Measurements from ENCODE around the gene STK24.

STK24 gene

DNA sequence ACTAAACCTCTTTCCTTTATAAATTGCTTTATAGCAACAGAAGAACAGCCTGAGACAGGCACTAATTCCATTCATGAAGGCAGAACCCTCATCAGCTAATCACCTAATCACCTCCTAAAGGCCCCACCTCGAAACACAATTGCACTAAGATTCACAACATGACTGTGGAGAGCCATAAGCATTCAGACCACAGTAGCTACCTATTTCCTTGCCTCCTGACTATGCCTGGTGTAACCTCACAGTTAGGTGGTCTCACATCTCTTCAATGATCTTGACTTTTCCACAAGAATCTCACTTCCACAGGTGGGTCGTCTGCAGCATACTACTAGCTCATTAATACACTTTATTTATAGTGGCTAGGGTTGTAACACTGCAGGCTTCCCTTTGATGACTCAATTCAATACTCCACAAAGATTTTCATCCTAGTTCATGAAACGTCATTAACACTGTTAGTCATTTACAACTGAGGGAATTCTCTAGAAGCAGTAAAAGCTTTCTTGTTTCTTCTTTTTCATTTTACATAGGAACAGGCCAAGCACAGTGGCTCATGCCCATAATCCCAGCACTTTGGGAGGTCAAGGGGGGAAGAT is 27.1 kb downstream of the STK24 start:
- DNase-seq = no peak

DNA sequence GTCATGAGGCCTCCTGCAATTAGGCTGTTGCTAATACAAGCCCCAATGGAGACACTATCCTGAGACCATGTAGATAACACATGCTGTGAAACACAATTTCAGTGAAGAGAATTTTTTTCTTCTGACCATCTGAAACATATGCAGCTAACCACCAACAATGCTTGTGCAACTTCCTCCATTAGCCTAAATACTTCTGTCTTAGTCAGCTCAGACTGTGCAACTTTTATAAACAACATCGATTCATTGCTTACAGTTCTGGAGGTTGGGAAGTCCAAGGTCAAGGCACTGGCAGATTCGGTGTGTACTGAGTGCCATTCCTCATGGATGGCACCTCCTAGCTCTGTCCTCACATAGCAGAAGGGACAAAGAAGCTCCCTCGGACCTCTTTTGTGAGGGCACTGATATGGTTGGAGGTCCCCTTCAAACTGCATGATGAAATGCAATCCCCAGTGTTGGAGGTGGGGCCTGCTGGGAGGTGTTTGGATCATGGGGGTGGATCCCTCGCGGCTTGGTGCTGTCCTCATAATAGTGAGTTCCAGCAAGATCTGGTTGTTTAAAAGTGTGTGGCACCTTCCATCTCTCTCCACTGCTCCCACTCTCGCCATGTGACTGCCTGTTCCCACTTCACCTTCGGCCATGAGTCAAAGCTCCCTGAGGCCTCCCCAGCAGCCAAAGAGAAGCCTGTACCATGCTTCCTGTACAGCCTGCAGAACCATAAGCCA is 27.7 kb downstream of the STK24 start:
- no peak for DNase-seq

DNA sequence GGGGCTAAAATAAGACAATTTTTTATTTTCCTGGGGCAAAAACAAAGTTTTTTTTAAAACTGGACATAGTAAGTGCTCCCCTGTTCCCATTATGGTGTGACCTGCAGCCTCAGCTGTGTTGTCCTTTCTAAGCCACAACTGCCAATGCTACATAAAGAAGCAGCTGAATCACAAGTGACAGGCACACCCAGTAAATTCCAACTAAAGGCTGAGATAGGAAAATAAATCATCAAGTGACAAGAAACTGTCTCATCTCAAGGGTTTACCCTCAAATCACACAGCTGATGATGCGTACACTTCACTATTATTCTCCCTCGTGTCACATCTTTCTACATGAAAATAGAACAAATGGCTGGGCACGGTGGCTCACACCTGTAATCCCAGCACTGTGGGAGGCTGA is 28.7 kb downstream of the STK24 start:
- no peak for DNase-seq

DNA sequence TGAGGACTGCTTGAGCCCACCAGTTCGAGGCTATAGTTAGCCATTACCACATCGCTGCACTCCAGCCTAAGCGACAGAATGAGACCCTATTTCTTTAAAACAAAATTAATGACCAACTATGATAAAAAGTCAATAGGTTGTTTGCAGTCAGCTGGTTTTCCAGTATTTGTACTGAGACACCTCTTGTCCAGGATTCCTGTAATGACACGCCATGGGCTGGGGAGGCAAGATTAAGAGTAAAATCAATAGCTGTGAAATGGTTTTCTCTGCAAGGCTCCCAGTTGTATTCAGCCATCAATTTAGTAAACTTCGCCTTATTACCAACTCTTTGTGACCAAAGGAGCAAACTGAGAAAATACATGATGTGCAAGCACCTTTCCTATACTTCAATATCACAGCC is 29.5 kb downstream of the STK24 start:
- no peak for DNase-seq

DNA sequence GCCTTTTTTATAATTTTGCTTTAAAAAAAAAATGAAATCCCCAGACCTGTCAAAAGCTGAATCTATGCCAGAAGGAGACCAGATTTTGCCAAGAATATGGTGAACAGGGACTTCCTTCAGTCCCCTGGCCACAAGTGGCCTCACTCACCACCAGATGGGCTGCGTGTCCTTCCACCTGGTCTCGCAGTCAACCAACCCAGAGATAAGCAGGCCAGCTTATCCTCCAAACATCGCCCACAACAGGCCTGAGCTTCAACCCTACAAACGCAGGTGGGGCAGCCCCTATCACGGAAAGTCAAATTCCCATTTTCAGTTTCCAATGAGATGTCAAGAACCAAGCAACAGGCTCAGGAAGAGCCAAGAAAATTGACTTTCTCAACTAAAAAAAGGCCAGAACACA is 30.5 kb downstream of the STK24 start:
- no peak for DNase-seq

DNA sequence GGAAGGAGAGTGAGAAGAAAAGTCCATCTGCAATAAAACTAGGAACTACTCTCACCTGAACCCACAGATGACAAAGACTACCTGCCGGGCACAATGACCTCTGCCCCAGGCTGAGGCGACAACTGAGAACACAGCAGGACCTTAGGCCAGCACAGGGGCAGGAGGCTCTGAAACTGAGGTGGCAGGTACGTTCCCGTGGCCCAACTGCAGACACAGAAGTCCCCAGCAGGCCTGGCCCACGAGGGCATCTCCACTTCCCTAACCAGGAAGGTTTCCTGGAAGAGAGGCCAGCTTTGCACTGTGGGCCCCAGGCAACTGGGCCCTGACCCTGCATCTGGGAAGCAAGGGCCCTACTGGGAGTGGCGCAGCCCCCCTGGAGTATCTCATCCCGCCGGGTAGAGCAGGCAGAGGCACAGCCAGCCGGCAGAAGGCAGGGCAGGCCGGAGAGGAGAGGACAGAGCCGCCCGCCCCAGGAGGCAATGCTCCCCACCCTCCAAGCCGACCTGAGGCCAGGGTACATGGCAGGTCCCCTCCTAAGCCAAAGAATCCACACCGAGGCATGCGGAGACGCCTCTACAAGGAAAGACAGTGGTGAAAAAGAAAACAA is 32.7 kb downstream of the STK24 start:
- DNase-seq = no peak

DNA sequence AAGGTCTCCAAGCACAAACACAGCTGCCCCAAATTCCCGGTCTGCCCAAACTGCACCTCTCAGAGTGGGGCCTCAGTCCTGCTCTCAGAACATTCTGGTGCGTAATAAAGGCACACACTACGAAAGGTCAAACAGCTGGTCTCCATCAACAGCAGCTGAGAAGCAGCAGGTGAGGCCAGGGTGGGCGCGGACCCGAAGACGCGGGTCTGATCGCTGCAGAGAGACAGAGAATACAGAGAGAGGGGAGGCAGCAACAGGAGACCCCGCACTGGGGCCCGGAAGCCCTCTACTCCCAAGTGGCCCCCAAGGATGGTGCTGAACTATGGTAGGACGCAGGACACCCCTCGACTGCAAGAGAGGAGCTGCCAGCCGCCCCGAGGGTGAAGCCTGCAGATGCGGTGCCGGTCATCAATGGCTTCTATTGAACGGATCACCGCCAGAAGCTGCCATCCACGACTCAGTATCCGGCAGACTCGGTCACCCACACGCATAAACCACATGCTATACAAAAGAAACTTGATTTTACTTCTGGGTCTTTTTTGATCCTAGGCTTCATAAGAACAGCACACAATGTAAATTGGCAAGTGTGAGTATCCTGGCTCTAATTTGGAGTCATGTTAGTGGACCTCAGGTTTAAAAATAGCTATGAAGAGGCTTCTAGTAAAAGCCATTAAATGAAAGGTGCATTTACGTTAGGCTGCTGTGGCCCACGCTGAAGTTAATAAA is 33.4 kb downstream of the STK24 start:
- no peak for DNase-seq

DNA sequence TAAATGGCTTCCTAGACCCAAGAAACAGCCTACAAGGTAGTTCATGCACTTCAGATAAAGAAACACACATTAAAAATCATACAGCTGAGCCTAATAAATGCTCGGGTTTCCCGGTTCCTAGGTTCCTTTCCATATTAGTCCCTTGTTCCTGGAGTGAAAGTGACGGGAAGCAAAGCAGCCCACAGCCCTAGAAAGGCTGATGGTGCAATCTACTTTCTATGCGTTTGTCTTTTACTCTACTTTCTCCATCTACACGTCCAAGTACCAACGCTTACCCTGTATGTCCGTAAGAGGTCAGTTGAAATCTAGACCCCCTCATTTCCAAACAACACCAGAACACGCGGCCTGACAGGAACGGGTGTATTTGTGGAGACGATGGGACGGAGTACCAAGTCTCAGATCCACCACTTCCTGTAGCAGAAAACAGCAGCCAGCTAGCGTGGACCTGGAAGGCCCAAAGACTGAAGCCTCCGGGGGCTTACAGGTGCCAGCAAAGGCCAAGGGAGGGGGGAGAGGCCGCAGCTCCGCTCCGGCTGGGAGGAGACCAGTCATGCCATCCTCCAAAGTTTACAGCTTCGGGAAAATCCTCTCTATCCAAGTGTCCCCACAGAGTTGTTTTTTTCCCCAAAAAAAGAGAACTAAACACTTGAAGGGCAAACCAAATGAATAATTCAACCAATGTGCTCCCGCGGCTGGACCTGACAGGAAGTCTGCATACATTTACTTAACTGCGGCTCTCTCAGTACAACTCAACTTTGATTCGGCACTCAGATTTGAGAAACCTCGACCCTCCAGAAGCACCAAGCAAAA is 34.1 kb downstream of the STK24 start:
- DNase-seq = no peak

DNA sequence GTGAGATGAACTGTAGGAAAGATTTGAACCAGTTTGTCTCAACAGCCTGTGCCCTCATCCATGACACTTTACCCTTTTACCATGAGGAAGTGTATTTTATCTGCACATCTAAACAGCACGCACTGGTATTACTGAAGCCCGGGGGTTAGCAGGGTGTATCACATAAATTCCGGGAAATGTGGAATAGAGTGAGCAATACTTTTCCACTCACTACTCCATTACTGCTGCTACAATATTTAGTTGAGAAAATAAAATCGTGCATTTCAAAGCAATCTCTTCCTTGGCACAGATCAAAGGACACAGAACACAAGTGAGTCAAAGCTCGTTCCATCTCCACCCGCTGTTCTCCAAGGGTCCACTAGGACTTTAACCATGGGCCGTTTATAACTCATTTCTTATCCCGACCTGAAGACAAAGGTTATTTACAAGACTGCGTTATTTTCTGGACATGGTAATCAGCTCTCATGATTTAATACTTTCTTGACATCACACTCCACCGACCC is 35.2 kb downstream of the STK24 start:
- no peak for DNase-seq

DNA sequence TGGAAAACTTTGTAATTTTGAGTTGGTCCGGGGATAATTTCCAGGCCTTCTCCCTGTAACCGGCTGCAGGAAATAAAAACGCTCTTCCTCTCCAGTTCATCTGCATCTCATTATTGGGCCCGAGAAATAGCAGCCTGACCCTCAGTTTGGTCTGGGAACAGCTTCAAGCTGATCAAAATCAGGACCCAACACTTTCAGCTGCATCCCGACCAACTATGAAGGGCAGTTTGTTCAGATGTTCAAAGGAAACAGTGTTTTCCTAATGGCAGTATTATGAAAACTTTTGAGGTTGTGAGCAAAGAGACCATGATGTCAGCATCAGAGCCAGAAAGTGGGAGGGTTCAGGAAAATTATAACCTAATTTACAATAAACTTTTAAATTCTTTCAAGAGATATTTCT is 35.7 kb downstream of the STK24 start:
- no peak for DNase-seq

DNA sequence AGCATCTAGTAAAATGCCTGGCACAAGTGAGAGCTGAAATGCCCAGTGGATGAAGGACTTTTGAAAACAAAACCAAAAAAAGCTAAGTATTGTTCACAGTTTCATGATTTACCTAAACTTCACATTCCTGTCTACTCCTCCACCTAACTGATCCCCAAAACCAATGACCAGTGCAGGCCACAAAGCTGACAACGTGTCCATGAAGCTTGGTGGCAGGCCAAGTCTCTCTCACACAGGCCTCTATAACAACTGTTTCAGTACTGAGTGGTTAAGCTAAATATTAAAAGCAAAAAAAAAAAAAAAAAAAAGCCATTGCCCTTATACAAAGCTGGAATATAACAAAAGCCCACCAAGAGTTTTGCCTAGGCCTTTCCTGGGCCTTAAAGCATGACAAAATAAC is 36.4 kb downstream of the STK24 start:
- no peak for DNase-seq

DNA sequence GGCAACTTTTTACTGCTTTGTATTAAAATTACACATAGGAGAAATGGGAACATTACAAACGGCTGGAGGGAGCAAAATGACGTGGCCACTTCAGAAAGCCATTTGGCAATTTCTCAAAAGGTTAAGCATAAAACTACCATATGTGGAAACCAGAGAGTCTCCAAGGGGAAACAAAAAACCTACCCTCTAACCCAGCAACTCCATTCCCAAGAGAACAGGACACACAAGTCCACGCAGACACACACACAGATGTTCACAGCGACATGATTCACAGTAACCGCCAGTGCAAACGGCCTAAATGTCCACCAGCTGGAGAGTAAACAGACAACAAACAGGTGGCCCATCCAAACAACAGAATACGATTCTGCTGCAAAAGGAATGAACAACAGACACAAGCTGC is 37.2 kb downstream of the STK24 start:
- no peak for DNase-seq

DNA sequence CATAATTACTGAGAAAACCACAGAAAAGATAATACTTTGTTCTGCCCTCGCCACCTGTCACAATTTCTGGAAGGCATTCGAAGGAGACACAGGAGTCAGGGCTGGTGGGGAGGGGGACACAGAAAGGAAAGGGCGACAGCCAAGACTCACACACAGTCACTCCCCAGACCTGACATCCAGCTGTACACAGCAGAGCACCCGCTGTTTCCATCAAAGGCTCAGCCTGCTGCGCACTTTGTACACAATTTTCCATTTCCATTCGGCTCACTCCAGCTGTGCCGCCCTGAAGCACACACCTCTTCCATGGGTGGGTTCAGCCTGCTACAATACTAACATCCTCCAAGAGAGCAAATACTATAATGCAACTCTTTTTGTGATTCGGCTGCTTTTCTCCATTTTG is 38.0 kb downstream of the STK24 start:
- DNase-seq = no peak

DNA sequence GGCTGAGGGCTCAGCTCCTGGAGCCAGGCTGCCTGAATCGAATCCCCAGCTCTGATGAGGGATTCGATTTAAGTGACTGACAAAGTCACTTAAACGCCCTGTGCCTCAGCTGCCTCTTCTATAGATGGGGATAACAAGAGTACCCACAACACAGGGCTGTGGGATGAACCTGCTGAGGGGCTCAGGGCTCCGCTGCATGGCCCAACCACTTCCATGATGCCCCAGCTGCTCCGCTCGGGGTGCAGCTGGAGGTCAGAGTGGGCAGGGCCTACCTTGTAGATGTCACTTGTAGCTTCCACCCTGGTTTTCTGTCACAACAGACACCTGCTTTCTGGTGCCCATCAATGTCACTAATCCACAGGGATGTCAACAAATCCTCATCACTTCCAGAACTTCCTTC is 39.2 kb downstream of the STK24 start:
- DNase-seq = no peak

DNA sequence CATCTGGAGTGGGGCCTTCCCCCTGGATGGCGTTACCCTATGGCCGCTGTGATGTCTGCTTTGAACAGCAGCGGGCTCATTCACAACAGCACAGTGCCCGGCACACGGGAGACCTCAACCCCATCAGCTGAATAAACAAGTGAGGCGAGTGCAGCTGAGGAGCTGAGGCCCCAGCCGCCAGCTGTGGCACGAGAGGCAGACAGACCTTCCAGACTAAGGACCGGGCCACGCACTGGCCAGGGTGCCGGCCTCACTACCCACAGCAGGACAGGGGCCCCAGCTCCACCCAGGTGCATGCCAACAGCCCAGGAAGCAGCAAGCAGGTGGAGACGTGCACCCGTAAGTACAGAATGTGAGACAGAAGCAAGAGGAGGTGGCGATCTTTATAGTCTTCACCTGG is 39.6 kb downstream of the STK24 start:
- DNase-seq = no peak

DNA sequence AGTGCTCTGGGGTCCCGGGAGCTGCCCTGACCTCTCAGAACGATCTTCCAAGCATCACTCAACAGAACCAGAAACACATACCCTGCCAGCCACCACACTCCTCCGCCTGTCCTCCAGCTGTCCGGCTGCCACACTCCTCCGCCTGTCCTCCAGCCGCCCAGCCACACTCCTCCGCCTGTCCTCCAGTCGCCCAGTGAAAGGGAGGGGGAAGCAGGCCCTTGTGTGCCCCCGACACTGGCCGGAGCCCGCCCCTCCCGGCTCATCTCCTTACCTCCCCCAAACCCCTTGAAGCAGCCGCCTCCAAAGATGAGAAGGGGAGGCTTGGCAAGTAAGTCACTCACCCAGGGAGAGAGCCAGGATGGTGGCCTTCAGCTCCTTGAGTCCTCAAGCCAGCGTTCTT is 40.2 kb downstream of the STK24 start:
- no peak for DNase-seq

DNA sequence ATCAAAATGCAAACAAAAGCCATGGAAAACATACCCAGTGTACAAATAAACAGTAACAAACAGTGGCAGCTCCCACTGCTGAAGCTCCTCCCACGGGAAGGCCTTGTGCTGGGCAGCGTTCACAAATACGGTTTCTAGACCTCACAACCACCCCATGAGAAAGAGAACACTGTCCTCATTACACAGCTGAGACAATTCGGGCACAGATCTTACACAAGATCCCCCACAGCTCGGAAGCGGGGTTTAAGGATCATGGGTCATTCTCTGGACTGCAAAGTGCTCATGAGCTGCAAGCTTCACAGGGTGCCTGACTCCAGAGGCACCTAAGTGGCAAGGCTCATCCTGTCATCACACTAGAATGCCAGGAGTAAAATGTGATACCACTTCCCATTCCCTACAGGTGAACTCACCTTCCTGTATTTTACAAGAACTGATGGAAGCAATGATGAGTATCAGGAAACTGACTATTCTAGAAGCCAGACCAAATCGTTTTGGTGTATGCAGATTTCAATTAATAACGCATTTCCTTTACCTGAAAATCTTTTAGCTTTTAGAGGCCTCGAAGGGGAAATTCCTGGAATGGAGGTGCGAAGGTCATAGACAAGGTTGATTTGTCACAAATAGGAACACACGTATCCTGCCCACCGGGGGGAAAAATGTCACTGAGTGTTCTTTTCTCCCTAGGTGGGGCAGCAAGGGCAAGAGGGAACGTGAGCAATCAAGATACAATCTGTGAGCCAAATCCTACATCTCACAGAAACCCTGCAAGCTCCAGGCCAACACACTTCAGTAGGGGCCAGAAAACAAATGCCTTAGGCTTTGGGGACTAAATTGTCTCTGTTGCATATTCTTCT is 41.2 kb downstream of the STK24 start:
- no peak for DNase-seq

DNA sequence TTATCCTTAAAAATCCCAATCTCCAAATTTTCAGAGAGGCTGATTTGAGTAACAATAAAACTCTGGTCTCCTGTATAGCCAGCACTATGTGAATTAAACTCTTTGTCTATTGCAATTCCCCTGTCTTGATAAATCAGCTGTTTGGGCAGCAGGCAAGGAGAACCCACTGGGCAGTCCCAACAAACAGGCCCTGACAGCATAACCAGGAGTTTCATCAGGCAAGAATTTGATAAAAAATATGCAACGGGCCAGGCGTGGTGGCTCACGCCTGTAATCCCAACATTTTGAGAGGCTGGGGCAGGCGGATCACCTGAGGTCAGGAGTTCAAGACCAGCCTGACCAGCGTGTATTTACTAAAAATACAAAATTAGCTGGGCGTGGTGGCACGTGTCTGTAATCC is 42.1 kb downstream of the STK24 start:
- no peak for DNase-seq

DNA sequence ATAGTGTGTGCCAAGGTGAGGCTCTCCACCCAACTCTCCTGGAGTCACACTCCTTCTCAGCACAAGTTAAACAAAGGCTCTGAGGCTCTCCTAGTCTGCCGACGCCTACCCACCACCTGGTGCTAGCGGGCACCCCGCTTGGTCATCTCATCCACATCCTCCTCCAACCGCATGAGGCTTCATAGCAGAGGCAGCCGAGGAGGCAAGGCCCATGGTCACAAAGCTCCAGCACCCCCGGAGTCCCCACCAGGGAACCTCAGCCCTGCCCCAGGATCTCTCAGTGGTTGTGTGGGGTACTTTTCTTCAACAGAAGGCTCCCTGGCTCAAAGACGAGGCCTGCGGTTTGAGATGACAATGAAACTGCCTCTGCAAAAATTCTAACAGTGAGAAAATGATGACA is 43.0 kb downstream of the STK24 start:
- no peak for DNase-seq

DNA sequence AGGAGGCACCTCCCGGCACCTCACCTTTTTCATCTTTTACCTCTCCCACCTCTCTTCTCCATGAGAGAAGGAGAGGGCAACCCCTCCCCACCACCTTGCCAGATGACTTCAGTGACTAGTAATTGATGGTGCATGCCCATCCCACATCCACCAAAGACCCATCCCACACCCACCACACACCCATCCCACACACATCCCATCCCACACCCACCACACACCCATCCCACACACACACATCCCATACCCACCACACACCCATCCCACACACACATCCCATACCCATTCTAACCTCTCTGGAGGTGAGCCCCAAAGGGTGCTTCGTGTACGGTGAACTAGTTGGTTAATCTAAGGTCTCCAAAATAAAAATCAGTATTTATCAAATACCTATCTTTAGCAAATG is 44.7 kb downstream of the STK24 start:
- DNase-seq = no peak

DNA sequence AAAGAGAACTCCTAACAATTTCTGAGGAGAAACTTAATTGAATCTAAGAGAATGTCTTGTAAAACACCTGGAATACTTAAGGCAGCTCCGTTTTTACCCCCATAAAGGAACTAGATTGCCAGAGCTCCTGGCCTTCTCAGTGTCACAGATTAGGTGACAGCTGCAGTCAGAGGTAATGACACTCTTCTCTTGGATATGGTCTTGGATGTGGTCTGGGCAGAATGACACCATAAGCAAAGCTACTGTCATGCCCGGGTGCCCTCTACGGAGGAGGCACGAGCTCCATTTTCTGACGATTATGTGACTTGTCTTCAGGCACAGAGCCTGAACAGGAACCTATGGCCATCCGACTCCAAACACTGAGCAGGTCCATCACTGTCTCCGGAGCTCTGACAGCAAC is 46.7 kb downstream of the STK24 start:
- no peak for DNase-seq

DNA sequence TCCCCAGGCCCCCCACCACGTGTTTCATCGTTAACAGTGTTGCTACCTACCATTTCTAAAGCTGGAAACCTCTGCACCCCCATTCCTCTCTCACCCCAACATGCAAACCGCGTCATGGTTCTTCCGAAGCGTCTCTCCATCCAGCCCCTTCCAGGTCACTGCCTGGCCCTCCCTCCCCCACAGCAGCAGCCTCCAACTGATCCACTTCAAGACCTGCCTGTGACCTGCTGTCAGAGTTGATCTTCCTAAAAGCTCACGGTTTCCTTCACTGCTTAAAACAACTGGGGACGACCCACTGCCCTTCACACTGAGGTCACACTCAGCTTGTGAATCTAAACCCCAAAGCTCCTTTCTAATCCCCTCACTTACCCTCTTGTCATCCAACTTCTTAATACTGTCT is 47.7 kb downstream of the STK24 start:
- DNase-seq = no peak

Data from CD4-positive, alpha-beta T cell treated with Interferon alpha-2 for 1 hour (primary cell).